Prostate gland (tissue), 2 donors: ENCODE data around the gene HLA-DPB1. TPM values are rescaled to one million over a fixed set of nuclear protein-coding genes. Genes with fewer than 3 reads are reported as not detected.

Experiments used
- DNase-seq: peaks from one replicate; pipeline ENCODE4 v3.0.0-alpha.2; 2019; ENCODE audit warnings: low spot score
- H3K27ac ChIP-seq, 2 donors: fragments of 200-600 bp; sonication (generic); 2 replicates each; pipeline ENCODE4 v1.5.1; 2017 to 2019
- H3K27me3 ChIP-seq: fragments of 200-600 bp; sonication (generic); replicated peaks from 2 replicates; pipeline ENCODE4 v1.5.1; 2019; ENCODE audit not compliant: insufficient read depth
- H3K36me3 ChIP-seq, 2 donors: fragments of 200-600 bp; sonication (generic); 1 replicate in 1 of 2; 2 replicates in 1 of 2; pipeline versions ENCODE4 v1.5.1 to v1.8.1; 2017 to 2019
- H3K4me1 ChIP-seq: fragments of 200-600 bp; sonication (generic); replicated peaks from 2 replicates; pipeline ENCODE4 v1.5.1; 2019
- H3K4me3 ChIP-seq, 2 donors: fragments of 200-600 bp; sonication (generic); 2 replicates each; pipeline ENCODE4 v1.5.1; 2017 to 2019
- H3K9me3 ChIP-seq: fragments of 200-600 bp; sonication (generic); 2 replicates; pipeline ENCODE4 v1.5.1; 2017
- CTCF ChIP-seq, 4 experiments: fragments of 200-600 bp in 2 of 4; fragments of 450-650 bp in 2 of 4; sonication (generic) in 2 of 4; IDR thresholded peaks; 1 replicate in 3 of 4; 2 replicates in 1 of 4; pipeline ENCODE4 v1.5.1; 2016 to 2019; ENCODE audit warnings: antibody characterized with exemption in 4 of 4, mild to moderate bottlenecking in 2 of 4, moderate library complexity in 2 of 4
- POLR2A ChIP-seq: fragments of 450-650 bp; IDR thresholded peaks from one replicate; pipeline ENCODE4 v1.6.1; 2016; ENCODE audit warnings: antibody characterized with exemption, mild to moderate bottlenecking
- POLR2AphosphoS5 ChIP-seq: sonication (generic); formaldehyde crosslinking; IDR thresholded peaks from one replicate; pipeline ENCODE4 v1.6.1; 2017; ENCODE audit warnings: antibody characterized with exemption
- WGBS: methylation state at CpG from one replicate; pipeline ENCODE4 v1.1.5; 2018; 5-methylcytosine and 5-hydroxymethylcytosine counted together
- intact Hi-C: fragments of 100-400 bp; cut with DNase I; formaldehyde crosslinking; loops from one replicate; pipeline ENCODE4 v1.14.2; 2022
- total RNA-seq, 2 donors: library from RNA; depleted of rRNA; stranded (reverse); fragments of >200 nt; gene quantifications; one replicate each; pipeline ENCODE4 v1.1.0, GENCODE V29; 2016

The HLA-DPB1 gene
- total RNA-seq, 2 donors from 2014 or later: 51.6 to 57.5 TPM

GRCh38 chr6:33077908-33078307 is 2.1 kb downstream of the HLA-DPB1 start:
- H3K4me1 ChIP-seq: no peaks in the 10 kb centered on the region
- intact Hi-C loops: no loop called here
- WGBS: 70% methylated on average over 5 of the region's 5 CpGs
- H3K4me3 ChIP-seq: no peak overlapping the region
- no peaks in the 10 kb centered on the region for H3K9me3 ChIP-seq
- H3K27ac ChIP-seq: no peak overlapping the region
- no peaks in the 10 kb centered on the region for H3K27me3 ChIP-seq
- H3K36me3 ChIP-seq: no peaks in the 10 kb centered on the region
- no peak for DNase-seq
- no peak for TF ChIP-seq CTCF (IDR thresholded peaks at IDR 0.05)
- no peak for TF ChIP-seq POLR2A
- TF ChIP-seq POLR2AphosphoS5: no peak

- Histone ChIP-seq H3K36me3 (no peaks in the 10 kb centered on the region), H3K27me3 (no peaks in the 10 kb centered on the region), H3K4me3 (no peak overlapping the region), H3K4me1 (no peaks in the 10 kb centered on the region), H3K27ac (no peak overlapping the region), H3K9me3 (no peaks in the 10 kb centered on the region)
- WGBS: 54% methylated on average over 3 of the region's 3 CpGs
- intact Hi-C loops: no loop called here
- DNase-seq: no peak
- no peak for TF ChIP-seq POLR2A
- no peak for TF ChIP-seq POLR2AphosphoS5
- TF ChIP-seq CTCF (IDR thresholded peaks at IDR 0.05): no peak
These were observed 2.7 kb downstream of the HLA-DPB1 start for GRCh38 chr6:33078442-33078841.

- Histone ChIP-seq H3K4me1 (no peaks in the 10 kb centered on the region), H3K27ac (no peak overlapping the region), H3K27me3 (no peaks in the 10 kb centered on the region), H3K9me3 (no peaks in the 10 kb centered on the region), H3K36me3 (no peaks in the 10 kb centered on the region), H3K4me3 (no peak overlapping the region)
- 51% methylated on average over 2 of the region's 2 CpGs for WGBS
- DNase-seq: no peak
- TF ChIP-seq POLR2A: no peak
- TF ChIP-seq CTCF (IDR thresholded peaks at IDR 0.05): no peak
- no peak for TF ChIP-seq POLR2AphosphoS5
- intact Hi-C loops: no loop called here
These were observed 3.2 kb downstream of the HLA-DPB1 start for GRCh38 chr6:33078919-33079521.

GRCh38 chr6:33079580-33079979 is 3.8 kb downstream of the HLA-DPB1 start:
- H3K4me3 ChIP-seq: peak overlapping the region in 1 of 2 donors; percentile 31
- WGBS: 75% methylated on average over 4 of the region's 4 CpGs
- no peaks in the 10 kb centered on the region for H3K27me3 ChIP-seq
- no peaks in the 10 kb centered on the region for H3K9me3 ChIP-seq
- H3K4me1 ChIP-seq: no peaks in the 10 kb centered on the region
- TF ChIP-seq CTCF (IDR thresholded peaks at IDR 0.05): no peak
- no peak for TF ChIP-seq POLR2AphosphoS5
- no peaks in the 10 kb centered on the region for H3K36me3 ChIP-seq
- peak overlapping the region in 1 of 2 donors; percentile 60 for H3K27ac ChIP-seq
- DNase-seq: no peak
- intact Hi-C loops: no loop called here
